NCI-H2196 treated with DMSO at 0.1 percent for 48 hours (cell line): ENCODE results near the gene MCTP1.
"Not testable (repeated sequence)": the region's sequence is repeated elsewhere in the genome, so short reads cannot be mapped to it uniquely, and the experiment has no call there.

Source experiments
- DNase-seq: peaks from one replicate; lab custom pipeline; 2025; ENCODE audit not compliant: unreplicated experiment; lab: John Stamatoyannopoulos, UW

Gene MCTP1

GRCh38 chr5:95184924-95185323 is 100.0 kb downstream of the MCTP1 start:
- no peak for DNase-seq

- no peak for DNase-seq
Measured at GRCh38 chr5:95181644-95182043, 103.2 kb downstream of the MCTP1 start.

GRCh38 chr5:95178046-95178651 is 106.7 kb downstream of the MCTP1 start:
- no peak for DNase-seq

- DNase-seq, result no peak
Measured at GRCh38 chr5:95177456-95177855, 107.4 kb downstream of the MCTP1 start.

- no peak for DNase-seq
Measured at GRCh38 chr5:95175106-95175505, 109.8 kb downstream of the MCTP1 start.

GRCh38 chr5:95172659-95173058 is 112.2 kb downstream of the MCTP1 start:
- no peak for DNase-seq

GRCh38 chr5:95164861-95165260 is 120.0 kb downstream of the MCTP1 start:
- DNase-seq, result no peak

GRCh38 chr5:95163079-95163478 is 121.8 kb downstream of the MCTP1 start:
- no peak for DNase-seq

- DNase-seq, result no peak
Measured at GRCh38 chr5:95162231-95162992, 122.5 kb downstream of the MCTP1 start.

GRCh38 chr5:95159603-95160002 is 125.3 kb downstream of the MCTP1 start:
- DNase-seq, result no peak

GRCh38 chr5:95155888-95156287 is 129.0 kb downstream of the MCTP1 start:
- no peak for DNase-seq

GRCh38 chr5:95153511-95153910 is 131.4 kb downstream of the MCTP1 start:
- no peak for DNase-seq

- DNase-seq, result no peak
Measured at GRCh38 chr5:95152535-95152934, 132.4 kb downstream of the MCTP1 start.

GRCh38 chr5:95152131-95152530 is 132.8 kb downstream of the MCTP1 start:
- no peak for DNase-seq

GRCh38 chr5:95151694-95152093 is 133.2 kb downstream of the MCTP1 start:
- no peak for DNase-seq

GRCh38 chr5:95149387-95149786 is 135.5 kb downstream of the MCTP1 start:
- DNase-seq, result no peak

GRCh38 chr5:95148453-95148852 is 136.4 kb downstream of the MCTP1 start:
- DNase-seq, result no peak

- not testable (repeated sequence) for DNase-seq
Measured at GRCh38 chr5:95143858-95144257, 141.0 kb downstream of the MCTP1 start.

GRCh38 chr5:95142145-95142544 is 142.7 kb downstream of the MCTP1 start:
- DNase-seq, result no peak

- no peak for DNase-seq
Measured at GRCh38 chr5:95141141-95141540, 143.8 kb downstream of the MCTP1 start.

- DNase-seq, result no peak
Measured at GRCh38 chr5:95134326-95134725, 150.6 kb downstream of the MCTP1 start.

GRCh38 chr5:95132096-95132495 is 152.8 kb downstream of the MCTP1 start:
- DNase-seq, result no peak

- no peak for DNase-seq
Measured at GRCh38 chr5:95130941-95131340, 154.0 kb downstream of the MCTP1 start.
